Neutrophil (primary cell): Measurements from ENCODE around the gene NCOA3.
A peak's percentile ranks its signal among the peaks of the same experiment; 100 is the strongest.
"Not testable (repeated sequence)": the region's sequence is repeated elsewhere in the genome, so short reads cannot be mapped to it uniquely, and the experiment has no call there.

Experiments
- H3K27ac ChIP-seq: fragments of 200-600 bp; sonication (generic); 2 replicates; pipeline ENCODE4 v1.5.1; 2016; ENCODE audit warnings: mild to moderate bottlenecking, moderate library complexity
- H3K27me3 ChIP-seq: fragments of 200-600 bp; sonication (generic); 2 replicates; pipeline ENCODE4 v1.6.0; 2016; ENCODE audit warnings: mild to moderate bottlenecking
- H3K36me3 ChIP-seq: fragments of 200-600 bp; sonication (generic); 2 replicates; pipeline ENCODE4 v1.5.1; 2017
- H3K4me1 ChIP-seq, 2 experiments: fragments of 200-600 bp in 1 of 2; sonication (generic) in 1 of 2; 1 replicate in 1 of 2; 2 replicates in 1 of 2; pipeline versions ENCODE4 v1.5.1 to v1.6.1; 2013 to 2016; ENCODE audit warnings: low read depth in 1 of 2, low read length in 1 of 2, mild to moderate bottlenecking in 1 of 2, moderate library complexity in 1 of 2; ENCODE audit not compliant: control insufficient read depth in 1 of 2, insufficient read depth in 1 of 2
- H3K4me3 ChIP-seq, 2 experiments: fragments of 200-600 bp in 1 of 2; sonication (generic) in 1 of 2; 1 replicate in 1 of 2; 2 replicates in 1 of 2; pipeline ENCODE4 v1.5.1; 2013 to 2016; ENCODE audit warnings: low read depth in 1 of 2, low read length in 1 of 2, mild to moderate bottlenecking in 1 of 2, moderate library complexity in 1 of 2
- H3K9me3 ChIP-seq: fragments of 200-600 bp; sonication (generic); 2 replicates; pipeline ENCODE4 v1.5.1; 2016
- TF ChIP-seq, protein P1 (sequence below): fragments of 200-600 bp; sonication (generic); IDR thresholded peaks from 2 replicates; pipeline ENCODE4 v1.5.1; 2016; ENCODE audit warnings: antibody characterized with exemption

NCOA3 gene

DNA sequence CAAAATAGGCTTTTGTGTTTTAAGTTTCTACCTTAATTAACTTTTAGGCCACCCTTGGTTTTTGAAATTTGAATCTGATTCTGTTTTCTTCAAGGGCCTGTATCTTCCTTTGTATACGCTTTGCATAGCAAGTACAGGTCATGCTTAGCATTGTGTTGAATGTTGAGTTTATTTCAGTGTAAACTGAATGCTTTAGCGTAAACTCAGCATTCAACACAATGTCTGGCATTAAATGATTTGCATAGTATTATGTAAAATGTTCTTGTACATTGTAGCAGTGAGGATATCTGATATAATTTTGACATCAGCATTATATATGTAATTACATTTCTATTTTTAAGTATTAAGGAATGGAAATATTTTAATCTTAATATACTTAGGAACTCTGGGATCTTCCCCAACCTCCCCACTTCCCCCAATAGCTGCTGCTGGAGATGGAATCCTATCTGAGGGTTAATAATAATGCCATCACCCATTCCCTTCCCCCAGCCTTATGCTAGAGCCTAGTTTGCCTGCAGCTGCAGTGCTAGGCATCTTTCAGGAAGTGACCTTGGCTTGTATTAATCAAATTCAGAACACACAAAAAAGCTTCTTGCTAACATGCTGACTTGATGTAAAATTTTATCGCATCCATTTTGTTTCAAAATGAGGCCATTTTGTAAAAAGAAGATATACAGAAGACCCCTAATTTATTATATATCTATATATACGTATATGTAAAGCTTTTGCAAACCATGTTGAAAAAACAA is 73.1 kb downstream of the NCOA3 start:
- H3K9me3 ChIP-seq: no peaks in the 10 kb centered on the region
- TF ChIP-seq, protein P1, sequence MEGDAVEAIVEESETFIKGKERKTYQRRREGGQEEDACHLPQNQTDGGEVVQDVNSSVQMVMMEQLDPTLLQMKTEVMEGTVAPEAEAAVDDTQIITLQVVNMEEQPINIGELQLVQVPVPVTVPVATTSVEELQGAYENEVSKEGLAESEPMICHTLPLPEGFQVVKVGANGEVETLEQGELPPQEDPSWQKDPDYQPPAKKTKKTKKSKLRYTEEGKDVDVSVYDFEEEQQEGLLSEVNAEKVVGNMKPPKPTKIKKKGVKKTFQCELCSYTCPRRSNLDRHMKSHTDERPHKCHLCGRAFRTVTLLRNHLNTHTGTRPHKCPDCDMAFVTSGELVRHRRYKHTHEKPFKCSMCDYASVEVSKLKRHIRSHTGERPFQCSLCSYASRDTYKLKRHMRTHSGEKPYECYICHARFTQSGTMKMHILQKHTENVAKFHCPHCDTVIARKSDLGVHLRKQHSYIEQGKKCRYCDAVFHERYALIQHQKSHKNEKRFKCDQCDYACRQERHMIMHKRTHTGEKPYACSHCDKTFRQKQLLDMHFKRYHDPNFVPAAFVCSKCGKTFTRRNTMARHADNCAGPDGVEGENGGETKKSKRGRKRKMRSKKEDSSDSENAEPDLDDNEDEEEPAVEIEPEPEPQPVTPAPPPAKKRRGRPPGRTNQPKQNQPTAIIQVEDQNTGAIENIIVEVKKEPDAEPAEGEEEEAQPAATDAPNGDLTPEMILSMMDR: no peak
- no peaks in the 10 kb centered on the region for H3K27me3 ChIP-seq
- no peak overlapping the region for H3K27ac ChIP-seq
- H3K36me3 ChIP-seq: no peaks in the 10 kb centered on the region
- H3K4me1 ChIP-seq: peaks cover 5 to 15% of the 10 kb centered on the region in 2 experiments
- no peak overlapping the region for H3K4me3 ChIP-seq

DNA sequence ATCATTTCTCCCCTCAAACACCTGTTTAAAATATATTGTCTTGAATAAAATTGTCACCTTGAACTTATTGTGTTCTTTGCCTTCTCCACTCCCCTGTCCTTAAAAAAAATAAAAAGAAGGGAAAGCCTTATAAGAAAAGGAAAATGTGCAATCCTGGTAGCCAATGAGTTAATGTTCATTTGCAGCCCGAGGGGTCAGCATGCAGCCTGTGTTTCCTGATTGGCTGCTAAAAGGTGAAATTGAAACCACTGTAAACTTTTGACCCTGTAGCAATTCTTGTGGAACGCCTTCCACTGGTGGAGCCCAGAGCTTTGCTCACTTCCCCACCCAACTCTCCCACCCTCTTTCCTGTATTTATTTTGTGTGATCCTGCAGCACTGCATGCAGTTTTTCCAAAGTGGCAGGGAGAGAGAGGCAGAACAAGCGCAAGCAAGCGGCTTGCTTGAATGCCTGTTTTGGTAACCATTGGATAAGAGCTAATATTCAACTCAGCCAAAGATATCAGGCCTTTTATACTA is 74.9 kb downstream of the NCOA3 start:
- Histone ChIP-seq H3K27me3 (no peaks in the 10 kb centered on the region), H3K27ac (peak overlapping the region; percentile 21), H3K36me3 (no peaks in the 10 kb centered on the region), H3K4me1 (peaks cover 5 to 15% of the 10 kb centered on the region in 2 experiments), H3K9me3 (no peaks in the 10 kb centered on the region), H3K4me3 (no peak overlapping the region)
- TF ChIP-seq, protein P1: no peak

DNA sequence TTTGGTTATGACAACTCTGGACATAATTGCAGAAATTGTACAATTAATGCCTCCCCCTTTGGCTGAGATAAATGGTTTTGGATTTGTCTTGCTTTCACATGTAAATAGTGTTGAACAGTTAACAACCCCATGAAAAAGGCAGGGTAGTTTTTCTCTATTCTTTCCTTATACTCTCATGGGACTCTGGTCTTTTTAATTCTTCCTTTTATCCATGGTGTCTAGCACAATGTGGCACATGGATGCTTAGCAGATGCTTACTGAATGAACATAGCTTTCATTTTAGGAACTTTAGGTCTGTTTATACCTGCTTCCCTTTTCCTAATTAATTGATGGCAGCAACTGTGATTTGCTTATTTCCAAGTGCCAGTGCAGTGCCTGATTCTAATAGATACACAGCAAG is 75.6 kb downstream of the NCOA3 start:
- H3K9me3 ChIP-seq: no peaks in the 10 kb centered on the region
- no peaks in the 10 kb centered on the region for H3K27me3 ChIP-seq
- H3K36me3 ChIP-seq: no peaks in the 10 kb centered on the region
- H3K27ac ChIP-seq: peak overlapping the region; percentile 21
- H3K4me3 ChIP-seq: no peak overlapping the region
- H3K4me1 ChIP-seq: peaks cover 5 to 15% of the 10 kb centered on the region in 2 experiments
- TF ChIP-seq, protein P1: no peak

DNA sequence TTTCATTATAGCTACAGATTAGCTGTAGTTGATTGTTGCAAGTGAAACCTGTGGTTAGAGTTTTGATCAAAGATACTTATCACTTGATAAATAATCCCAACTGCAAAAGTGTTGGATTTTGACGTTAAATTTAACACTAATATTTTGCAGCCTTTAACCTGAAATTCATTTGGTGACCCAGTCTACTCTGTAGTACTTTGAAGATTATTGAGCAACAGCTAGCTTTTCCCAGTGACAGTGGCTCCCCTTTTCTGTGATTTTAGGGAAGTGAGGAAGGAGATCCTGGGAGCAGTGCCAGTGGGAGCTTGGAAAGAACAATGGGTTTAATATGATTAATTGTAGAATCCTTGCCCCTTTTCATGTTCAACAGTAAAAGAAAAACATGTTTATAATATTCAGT is 76.9 kb downstream of the NCOA3 start:
- Histone ChIP-seq H3K9me3 (no peaks in the 10 kb centered on the region), H3K27me3 (no peaks in the 10 kb centered on the region), H3K4me1 (peaks cover 5 to 15% of the 10 kb centered on the region in 2 experiments), H3K36me3 (peaks cover 4% of the 10 kb centered on the region), H3K4me3 (no peak overlapping the region), H3K27ac (no peak overlapping the region)
- TF ChIP-seq, protein P1: no peak

DNA sequence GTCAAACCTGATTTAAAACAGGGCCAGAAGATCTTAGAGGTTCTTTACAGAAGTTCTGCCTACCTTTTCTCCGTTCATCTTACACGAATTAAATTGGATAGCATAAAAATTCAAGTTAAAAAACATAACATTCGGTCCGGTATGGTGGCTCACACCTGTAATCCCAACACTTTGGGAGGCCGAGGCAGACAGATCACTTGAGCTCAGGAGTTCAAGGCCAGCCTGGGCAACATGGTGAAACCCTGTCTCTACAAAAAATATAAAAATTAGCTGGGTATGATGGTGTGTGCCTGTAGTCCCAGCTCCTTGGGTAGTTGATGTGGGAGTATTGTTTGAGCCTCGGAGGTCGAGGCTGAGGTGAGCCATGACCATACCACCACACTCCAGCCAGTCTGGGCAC is 79.0 kb downstream of the NCOA3 start:
- Histone ChIP-seq H3K4me1 (peaks cover 5 to 15% of the 10 kb centered on the region in 2 experiments), H3K36me3 (peaks cover 17% of the 10 kb centered on the region)
- not testable (repeated sequence) for H3K9me3 ChIP-seq, H3K27me3 ChIP-seq, H3K27ac ChIP-seq, H3K4me3 ChIP-seq

DNA sequence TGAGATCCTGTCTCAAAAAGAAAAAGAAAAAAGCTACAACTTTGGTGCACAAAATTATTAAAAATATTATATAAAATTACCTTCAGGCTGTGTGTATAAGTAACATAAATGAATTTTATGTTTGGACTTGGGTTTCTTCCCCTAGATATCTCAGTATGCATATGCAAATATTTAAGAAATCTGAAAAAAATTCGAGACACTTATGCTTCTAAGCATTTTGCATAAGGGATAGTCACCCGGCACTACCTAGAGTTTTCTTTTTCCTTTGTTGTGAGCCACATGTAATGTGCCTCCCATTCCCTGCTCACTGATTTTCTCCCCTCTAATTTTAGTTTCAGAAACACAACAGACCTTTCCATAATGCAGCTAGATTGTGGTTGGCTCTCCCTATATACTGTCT is 79.4 kb downstream of the NCOA3 start:
- H3K27me3 ChIP-seq: no peaks in the 10 kb centered on the region
- no peaks in the 10 kb centered on the region for H3K9me3 ChIP-seq
- no peak overlapping the region for H3K4me3 ChIP-seq
- TF ChIP-seq, protein P1: no peak
- peaks cover 5 to 11% of the 10 kb centered on the region in 2 experiments for H3K4me1 ChIP-seq
- H3K36me3 ChIP-seq: peaks cover 17% of the 10 kb centered on the region
- no peak overlapping the region for H3K27ac ChIP-seq
